Activated CD4-positive, alpha-beta memory T cell treated with anti-CD3 and anti-CD28 coated beads for 36 hours (primary cell): ENCODE data around the gene MTERF4. TPM values are rescaled to one million over a fixed set of nuclear protein-coding genes. Genes with fewer than 3 reads are reported as not detected.
"Not testable (repeated sequence)": the region's sequence is repeated elsewhere in the genome, so short reads cannot be mapped to it uniquely, and the experiment has no call there.

Source experiments
- CTCF ChIA-PET: fragments of 350-600 bp; sonication (Branson Sonifier 250); formaldehyde crosslinking; loops from one replicate; lab custom pipeline; 2021; ENCODE audit warnings: antibody characterized with exemption, inconsistent platforms; lab: Charles Lee
- POLR2A ChIA-PET: fragments of 350-600 bp; sonication (Branson Sonifier 250); formaldehyde crosslinking; loops from one replicate; lab custom pipeline; 2021; ENCODE audit warnings: antibody characterized with exemption; lab: Charles Lee
- DNase-seq: peaks from one replicate; pipeline ENCODE4 v3.0.0-alpha.2; 2020
- H3K27ac Mint-ChIP-seq: one replicate; pipeline ENCODE4 v1.8.0; 2021; ENCODE audit warnings: mixed read lengths
- H3K27me3 Mint-ChIP-seq: one replicate; pipeline ENCODE4 v1.8.0; 2021; ENCODE audit warnings: mixed read lengths
- H3K36me3 Mint-ChIP-seq: one replicate; pipeline ENCODE4 v1.8.0; 2021; ENCODE audit warnings: mixed read lengths
- H3K4me1 Mint-ChIP-seq: one replicate; pipeline ENCODE4 v1.8.0; 2021; ENCODE audit warnings: low read depth, mixed read lengths
- H3K4me3 Mint-ChIP-seq: one replicate; pipeline ENCODE4 v1.8.0; 2021; ENCODE audit warnings: mild to moderate bottlenecking, mixed read lengths
- H3K9me3 Mint-ChIP-seq: one replicate; pipeline ENCODE4 v1.8.0; 2021; ENCODE audit warnings: mixed read lengths
- intact Hi-C: fragments of 100-400 bp; cut with micrococcal nuclease; formaldehyde crosslinking; loops from one replicate; pipeline ENCODE4 v1.15.1; 2023
- total RNA-seq, 2 experiments: library from RNA; stranded (reverse); gene quantifications; one replicate each; pipeline ENCODE4 v1.2.3, GENCODE V29; 2021

Gene MTERF4
- total RNA-seq, 2 experiments from 2014 or later: 43.9 to 46.0 TPM

- ChIA-PET CTCF (no interaction called here), POLR2A (interaction anchor here (0.8 to 1.8 kb wide), 3 partner anchors 7 to 14 kb away, joined by 3 to 8 read pairs (median 7); partner anchors contain the start of gene MTERF4)
- Mint-ChIP-seq H3K4me3 (peak overlapping the region; percentile 85), H3K27ac (peak overlapping the region; percentile 96), H3K27me3 (no peaks in the 10 kb centered on the region), H3K36me3 (peaks cover 58% of the 10 kb centered on the region), H3K4me1 (peaks cover 45% of the 10 kb centered on the region), H3K9me3 (no peaks in the 10 kb centered on the region)
- DNase-seq: peak; percentile 62
- intact Hi-C loops: no loop called here
These were observed 7.4 kb upstream of the MTERF4 start for GRCh38 chr2:241109210-241110088.

- H3K4me3 Mint-ChIP-seq: peak overlapping the region; percentile 85
- H3K4me1 Mint-ChIP-seq: peaks cover 51% of the 10 kb centered on the region
- ChIA-PET CTCF (no interaction called here), POLR2A (no interaction called here)
- no peaks in the 10 kb centered on the region for H3K27me3 Mint-ChIP-seq
- peak overlapping the region; percentile 96 for H3K27ac Mint-ChIP-seq
- H3K36me3 Mint-ChIP-seq: peaks cover 54% of the 10 kb centered on the region
- no peaks in the 10 kb centered on the region for H3K9me3 Mint-ChIP-seq
- DNase-seq: peak; percentile 9
- intact Hi-C loops: no loop called here
These were observed 6.5 kb upstream of the MTERF4 start for GRCh38 chr2:241108271-241109209.

GRCh38 chr2:241107031-241107783 is 5.1 kb upstream of the MTERF4 start:
- ChIA-PET POLR2A (no interaction called here), CTCF (no interaction called here)
- H3K27ac Mint-ChIP-seq: peak overlapping the region; percentile 38
- peaks cover 50% of the 10 kb centered on the region for H3K4me1 Mint-ChIP-seq
- H3K27me3 Mint-ChIP-seq: no peaks in the 10 kb centered on the region
- intact Hi-C loops: no loop called here
- H3K9me3 Mint-ChIP-seq: no peaks in the 10 kb centered on the region
- no peak overlapping the region for H3K4me3 Mint-ChIP-seq
- no peak for DNase-seq
- H3K36me3 Mint-ChIP-seq: peaks cover 49% of the 10 kb centered on the region

- ChIA-PET CTCF (no interaction called here), POLR2A (no interaction called here)
- peak overlapping the region; percentile 54 for H3K27ac Mint-ChIP-seq
- H3K36me3 Mint-ChIP-seq: peaks cover 35% of the 10 kb centered on the region
- H3K9me3 Mint-ChIP-seq: no peaks in the 10 kb centered on the region
- H3K4me1 Mint-ChIP-seq: peaks cover 52% of the 10 kb centered on the region
- H3K4me3 Mint-ChIP-seq: no peak overlapping the region
- intact Hi-C loops: no loop called here
- DNase-seq: no peak
- no peaks in the 10 kb centered on the region for H3K27me3 Mint-ChIP-seq
These were observed 3.6 kb upstream of the MTERF4 start for GRCh38 chr2:241105641-241106040.

GRCh38 chr2:241104611-241105010 is 2.5 kb upstream of the MTERF4 start:
- intact Hi-C loops: loop anchor here (5.0 kb wide), 1 partner anchor 537 kb away; the partner anchor contains the start of gene RNPEPL1
- H3K9me3 Mint-ChIP-seq, H3K27ac Mint-ChIP-seq, DNase-seq, H3K27me3 Mint-ChIP-seq, POLR2A ChIA-PET, H3K4me3 Mint-ChIP-seq: not testable (repeated sequence)
- CTCF ChIA-PET: interaction anchor here (0.6 to 1.0 kb wide), 2 partner anchors 26 to 596 kb away, joined by 3 read pairs; no protein-coding TSS in a partner anchor
- H3K36me3 Mint-ChIP-seq: peaks cover 28% of the 10 kb centered on the region
- peaks cover 55% of the 10 kb centered on the region for H3K4me1 Mint-ChIP-seq

GRCh38 chr2:241103176-241103595 is 1.1 kb upstream of the MTERF4 start:
- Mint-ChIP-seq H3K36me3 (peaks cover 31% of the 10 kb centered on the region), H3K27ac (peak overlapping the region; percentile 95), H3K4me3 (peak overlapping the region; percentile 91), H3K4me1 (peaks cover 56% of the 10 kb centered on the region), H3K9me3 (no peaks in the 10 kb centered on the region), H3K27me3 (no peaks in the 10 kb centered on the region)
- CTCF ChIA-PET: interaction anchor here (1.8 kb wide), 1 partner anchor 10 kb away, joined by 4 read pairs; no protein-coding TSS in a partner anchor
- no peak for DNase-seq
- intact Hi-C loops: loop anchor here (2.0 to 5.0 kb wide), 2 partner anchors 46 to 536 kb away; partner anchors contain the start of genes PASK and RNPEPL1
- POLR2A ChIA-PET: interaction anchor here (0.7 to 1.9 kb wide), 3 partner anchors 7 to 47 kb away, joined by 3 to 8 read pairs (median 5); partner anchors contain the start of gene PPP1R7

- DNase-seq: no peak
- intact Hi-C loops: loop anchor here (10.0 kb wide), 1 partner anchor 216 kb away; the partner anchor contains the start of genes HDLBP and SEPTIN2
- Mint-ChIP-seq H3K4me3 (no peak overlapping the region), H3K9me3 (no peaks in the 10 kb centered on the region), H3K4me1 (peaks cover 82% of the 10 kb centered on the region), H3K27me3 (no peaks in the 10 kb centered on the region), H3K36me3 (peaks cover 48% of the 10 kb centered on the region), H3K27ac (peak overlapping the region; percentile 89)
- ChIA-PET CTCF (no interaction called here), POLR2A (interaction anchor here (1.1 to 4.2 kb wide), 2 partner anchors 25 to 51 kb away, joined by 3 to 28 read pairs; partner anchors contain the start of genes PASK and PPP1R7)
These were observed 2.8 kb downstream of the MTERF4 start for GRCh38 chr2:241099246-241099645.

- Mint-ChIP-seq H3K27me3 (no peaks in the 10 kb centered on the region), H3K27ac (peak overlapping the region; percentile 89), H3K4me3 (peak overlapping the region; percentile 17), H3K9me3 (no peaks in the 10 kb centered on the region), H3K4me1 (peaks cover 72% of the 10 kb centered on the region), H3K36me3 (peaks cover 57% of the 10 kb centered on the region)
- ChIA-PET CTCF (no interaction called here), POLR2A (no interaction called here)
- DNase-seq: peak; percentile 50
- intact Hi-C loops: loop anchor here (10.0 kb wide), 1 partner anchor 218 kb away; the partner anchor contains the start of genes HDLBP and SEPTIN2
These were observed 5.1 kb downstream of the MTERF4 start for GRCh38 chr2:241096979-241097378.

- H3K9me3 Mint-ChIP-seq: no peaks in the 10 kb centered on the region
- peaks cover 66% of the 10 kb centered on the region for H3K36me3 Mint-ChIP-seq
- no peaks in the 10 kb centered on the region for H3K27me3 Mint-ChIP-seq
- H3K4me3 Mint-ChIP-seq: peak overlapping the region; percentile 30
- intact Hi-C loops: loop anchor here (2.0 to 10.0 kb wide), 2 partner anchors 17 to 219 kb away; partner anchors contain the start of genes HDLBP and SEPTIN2
- peak overlapping the region; percentile 89 for H3K27ac Mint-ChIP-seq
- DNase-seq: peak; percentile 64
- POLR2A ChIA-PET: interaction anchor here (0.6 to 1.3 kb wide), 2 partner anchors 12 to 25 kb away, joined by 3 read pairs; no protein-coding TSS in a partner anchor
- CTCF ChIA-PET: interaction anchor here (1.5 kb wide), 2 partner anchors 17 to 55 kb away, joined by 4 to 5 read pairs; partner anchors contain the start of gene PPP1R7
- H3K4me1 Mint-ChIP-seq: peaks cover 69% of the 10 kb centered on the region
These were observed 6.3 kb downstream of the MTERF4 start for GRCh38 chr2:241095594-241096290.

GRCh38 chr2:241094924-241095420 is 7.1 kb downstream of the MTERF4 start:
- peaks cover 66% of the 10 kb centered on the region for H3K36me3 Mint-ChIP-seq
- POLR2A ChIA-PET: interaction anchor here (0.7 to 1.3 kb wide), 2 partner anchors 11 to 172 kb away, joined by 3 read pairs; no protein-coding TSS in a partner anchor
- peak overlapping the region; percentile 89 for H3K27ac Mint-ChIP-seq
- CTCF ChIA-PET: interaction anchor here (0.7 to 1.5 kb wide), 3 partner anchors 16 to 23 kb away, joined by 3 to 9 read pairs (median 4); no protein-coding TSS in a partner anchor
- peaks cover 62% of the 10 kb centered on the region for H3K4me1 Mint-ChIP-seq
- no peaks in the 10 kb centered on the region for H3K9me3 Mint-ChIP-seq
- H3K27me3 Mint-ChIP-seq: no peaks in the 10 kb centered on the region
- intact Hi-C loops: loop anchor here (2.0 to 10.0 kb wide), 2 partner anchors 18 to 220 kb away; partner anchors contain the start of genes HDLBP and SEPTIN2
- H3K4me3 Mint-ChIP-seq: no peak overlapping the region
- no peak for DNase-seq
